Esophagus squamous epithelium (tissue), 4 donors: ENCODE data around the gene LRBA.

Experiments
- CTCF ChIP-seq, 6 experiments: fragments of 450-650 bp in 4 of 6; fragments of 200-600 bp in 2 of 6; sonication (generic) in 2 of 6; IDR thresholded peaks; one replicate each; pipeline ENCODE4 v1.5.1; 2016 to 2019; ENCODE audit warnings: antibody characterized with exemption in 6 of 6, mild to moderate bottlenecking in 4 of 6, moderate library complexity in 4 of 6
- POLR2A ChIP-seq, 4 donors: fragments of 450-650 bp; IDR thresholded peaks; one replicate each; pipeline ENCODE4 v1.6.1; 2017; ENCODE audit warnings: antibody characterized with exemption in 4 of 4, mild to moderate bottlenecking in 4 of 4, moderate library complexity in 3 of 4

- TF ChIP-seq CTCF (IDR thresholded peaks at IDR 0.05) (no peak), POLR2A (IDR thresholded peaks at IDR 0.05) (no peak)
Measured at GRCh38 chr4:150990993-150991392, 24.1 kb downstream of the LRBA start.
